ENCODE data around the gene MLEC.
"Not testable (repeated sequence)": the region's sequence is repeated elsewhere in the genome, so short reads cannot be mapped to it uniquely, and the experiment has no call there.

MLEC gene

DNA sequence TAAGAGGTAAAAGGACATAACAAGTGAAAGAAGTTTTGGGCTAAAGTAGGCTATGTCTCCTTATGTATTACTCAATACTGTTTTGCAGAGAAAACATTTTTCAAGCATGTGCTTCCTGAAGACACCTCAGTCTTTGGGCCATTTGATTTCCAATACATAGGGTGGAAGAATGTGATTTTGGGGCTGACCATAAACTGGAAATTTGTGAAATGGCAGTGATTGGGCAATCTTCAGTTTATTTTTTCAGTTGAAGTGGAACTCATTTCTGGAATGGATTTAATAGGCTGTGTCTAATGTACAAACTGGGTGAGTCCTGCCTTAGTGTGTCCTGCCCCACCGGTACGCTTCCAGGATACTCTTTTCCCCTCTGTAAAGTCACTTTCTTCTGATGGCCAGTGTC, 35.8 kb downstream of the MLEC start:
- DNase-seq: no peak

GRCh38 chr12:120724720-120725119, 37.8 kb downstream of the MLEC start:
- no peak for DNase-seq

- DNase-seq: no peak
Observed at GRCh38 chr12:120725151-120725658, 38.3 kb downstream of the MLEC start.

DNA sequence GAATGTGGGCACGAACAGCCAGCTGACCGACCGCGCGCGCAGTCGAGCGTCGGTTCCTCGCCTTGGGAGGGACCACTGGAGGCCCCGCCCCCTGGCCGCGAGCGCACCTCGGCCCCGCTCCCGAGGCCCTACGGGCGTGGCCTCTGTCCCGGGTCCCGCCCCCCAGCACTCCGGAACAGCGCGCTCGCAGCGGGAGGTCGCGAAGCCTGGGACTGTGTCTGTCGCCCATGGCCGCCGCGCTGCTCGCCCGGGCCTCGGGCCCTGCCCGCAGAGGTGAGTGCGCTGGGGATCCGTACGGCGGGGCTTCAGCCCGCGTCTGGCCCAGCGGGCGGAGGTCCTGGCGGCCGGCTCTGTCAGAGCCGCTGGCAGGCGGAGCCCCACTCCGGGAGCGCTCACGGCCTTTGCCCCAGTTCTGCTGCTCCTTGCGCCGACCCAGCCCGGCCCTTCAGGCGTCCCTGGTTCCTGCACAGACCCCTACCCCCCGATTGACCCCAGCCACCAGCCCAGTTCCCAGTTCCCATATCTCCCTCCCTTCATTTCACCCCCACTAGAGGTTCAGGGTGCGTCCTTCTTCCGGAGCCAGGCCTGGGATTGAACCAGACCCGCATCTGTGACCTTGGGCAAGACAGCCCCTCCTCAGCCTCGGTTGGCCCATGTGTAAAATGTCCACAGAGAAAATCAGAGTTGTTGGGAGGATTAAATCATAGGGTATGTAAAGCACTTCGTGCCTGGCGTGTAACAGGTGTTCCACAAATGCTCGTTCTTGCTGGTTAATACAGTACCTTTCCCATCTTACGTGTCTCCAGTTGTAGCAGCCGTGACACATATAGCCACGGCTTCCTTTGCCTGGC, 38.9 kb downstream of the MLEC start, which contains the start of gene ACADS:
Gene ACADS (plus strand): TSS at position 168 of the 851 bp plus-strand sequence. CDS start 60 bp downstream, at position 228.
- DNase-seq: peak; percentile 83

GRCh38 chr12:120726510-120726793, 39.5 kb downstream of the MLEC start:
- DNase-seq: no peak

- no peak for DNase-seq
Observed at GRCh38 chr12:120726961-120727360, 40.0 kb downstream of the MLEC start.

GRCh38 chr12:120732198-120732597, 45.2 kb downstream of the MLEC start:
- not testable (repeated sequence) for DNase-seq

- no peak for DNase-seq
Observed at GRCh38 chr12:120733574-120733973, 46.6 kb downstream of the MLEC start.

GRCh38 chr12:120734210-120734609, 47.3 kb downstream of the MLEC start:
- no peak for DNase-seq

DNA sequence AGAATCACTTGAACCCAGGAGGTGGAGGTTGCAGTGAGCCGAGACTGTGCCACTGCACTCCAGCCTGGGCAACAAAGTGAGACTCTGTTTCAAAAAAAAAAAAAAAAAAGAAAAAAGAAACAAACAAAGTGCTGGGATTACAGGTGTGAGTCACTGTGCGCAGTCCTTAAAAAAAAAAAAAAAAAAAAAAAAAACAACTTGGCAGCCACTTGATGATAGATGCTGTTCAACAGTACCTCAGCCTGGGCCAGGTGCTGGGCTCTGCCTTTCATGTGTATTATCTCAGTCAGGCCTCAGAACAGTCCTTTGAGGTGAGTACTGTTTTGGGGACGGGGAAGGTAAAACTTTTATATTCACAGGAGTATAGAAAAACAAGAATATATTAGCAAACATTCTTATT, 48.2 kb downstream of the MLEC start:
- DNase-seq: no peak

- DNase-seq: no peak
Observed at GRCh38 chr12:120736404-120737331, 49.7 kb downstream of the MLEC start.

GRCh38 chr12:120737557-120738251, 50.8 kb downstream of the MLEC start:
- DNase-seq: no peak

DNA sequence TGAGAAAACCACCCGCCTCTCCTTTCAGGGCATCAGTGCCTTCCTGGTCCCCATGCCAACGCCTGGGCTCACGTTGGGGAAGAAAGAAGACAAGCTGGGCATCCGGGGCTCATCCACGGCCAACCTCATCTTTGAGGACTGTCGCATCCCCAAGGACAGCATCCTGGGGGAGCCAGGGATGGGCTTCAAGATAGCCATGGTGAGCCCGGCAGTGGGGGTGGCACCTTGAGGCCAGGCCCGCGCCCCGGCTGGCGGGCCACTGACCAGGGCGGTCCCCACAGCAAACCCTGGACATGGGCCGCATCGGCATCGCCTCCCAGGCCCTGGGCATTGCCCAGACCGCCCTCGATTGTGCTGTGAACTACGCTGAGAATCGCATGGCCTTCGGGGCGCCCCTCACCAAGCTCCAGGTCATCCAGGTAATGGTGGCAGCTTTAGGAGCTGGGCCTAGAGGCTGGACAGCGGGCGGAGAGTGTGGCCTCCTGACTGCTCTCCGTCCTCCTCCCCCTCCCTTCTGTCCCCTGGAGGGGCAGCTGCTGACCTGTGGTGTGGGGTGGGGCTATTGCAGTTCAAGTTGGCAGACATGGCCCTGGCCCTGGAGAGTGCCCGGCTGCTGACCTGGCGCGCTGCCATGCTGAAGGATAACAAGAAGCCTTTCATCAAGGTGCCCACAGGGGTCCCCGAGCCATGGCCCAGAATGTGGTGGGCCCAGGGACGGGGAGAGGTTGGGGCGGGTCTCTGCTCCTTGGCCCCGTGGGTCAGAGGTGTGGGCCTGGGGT, 51.5 kb downstream of the MLEC start:
- no peak for DNase-seq

- DNase-seq: no peak
Observed at GRCh38 chr12:120739031-120739762, 52.2 kb downstream of the MLEC start.

DNA sequence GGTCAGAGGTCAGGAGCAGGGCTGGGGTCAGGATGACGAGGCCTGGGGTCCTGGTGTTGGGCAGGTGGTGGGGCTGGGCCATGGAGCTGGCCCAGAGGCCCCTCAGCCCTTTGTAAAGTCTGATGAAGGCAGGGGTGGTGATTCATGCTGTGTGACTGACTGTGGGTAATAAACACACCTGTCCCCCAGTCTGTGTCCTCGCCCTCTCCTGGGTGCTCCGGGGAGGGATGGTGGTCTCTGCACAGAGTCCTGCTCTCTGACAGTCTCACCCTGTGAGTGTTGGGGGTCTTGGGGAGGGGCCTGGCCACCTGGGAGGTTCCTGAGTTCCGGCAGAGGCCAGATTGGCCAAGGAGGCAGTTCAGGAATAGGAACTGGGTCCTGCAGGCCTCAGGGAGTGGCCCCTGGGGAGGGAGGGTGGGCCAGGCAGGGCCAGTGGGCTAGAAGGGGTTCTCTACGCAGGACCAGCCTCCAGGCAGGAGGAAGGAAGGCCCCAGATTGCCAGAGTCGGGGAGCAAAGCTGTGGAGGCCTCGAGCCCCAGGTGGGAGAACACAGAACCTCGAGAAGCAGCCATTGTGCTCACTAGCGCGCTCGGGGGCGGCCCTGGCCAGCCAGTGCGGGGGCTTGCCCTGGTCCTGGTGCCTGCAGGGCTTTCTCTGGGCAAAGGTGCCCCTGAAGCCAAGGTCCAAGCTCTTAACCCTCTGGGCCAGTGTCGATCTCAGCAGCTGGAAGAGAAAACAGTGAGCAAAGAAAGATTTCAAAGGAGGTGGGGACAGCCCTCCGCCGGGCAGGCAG, 53.1 kb downstream of the MLEC start:
- no peak for DNase-seq

- DNase-seq: no peak
Observed at GRCh38 chr12:120740871-120741270, 53.9 kb downstream of the MLEC start.

DNA sequence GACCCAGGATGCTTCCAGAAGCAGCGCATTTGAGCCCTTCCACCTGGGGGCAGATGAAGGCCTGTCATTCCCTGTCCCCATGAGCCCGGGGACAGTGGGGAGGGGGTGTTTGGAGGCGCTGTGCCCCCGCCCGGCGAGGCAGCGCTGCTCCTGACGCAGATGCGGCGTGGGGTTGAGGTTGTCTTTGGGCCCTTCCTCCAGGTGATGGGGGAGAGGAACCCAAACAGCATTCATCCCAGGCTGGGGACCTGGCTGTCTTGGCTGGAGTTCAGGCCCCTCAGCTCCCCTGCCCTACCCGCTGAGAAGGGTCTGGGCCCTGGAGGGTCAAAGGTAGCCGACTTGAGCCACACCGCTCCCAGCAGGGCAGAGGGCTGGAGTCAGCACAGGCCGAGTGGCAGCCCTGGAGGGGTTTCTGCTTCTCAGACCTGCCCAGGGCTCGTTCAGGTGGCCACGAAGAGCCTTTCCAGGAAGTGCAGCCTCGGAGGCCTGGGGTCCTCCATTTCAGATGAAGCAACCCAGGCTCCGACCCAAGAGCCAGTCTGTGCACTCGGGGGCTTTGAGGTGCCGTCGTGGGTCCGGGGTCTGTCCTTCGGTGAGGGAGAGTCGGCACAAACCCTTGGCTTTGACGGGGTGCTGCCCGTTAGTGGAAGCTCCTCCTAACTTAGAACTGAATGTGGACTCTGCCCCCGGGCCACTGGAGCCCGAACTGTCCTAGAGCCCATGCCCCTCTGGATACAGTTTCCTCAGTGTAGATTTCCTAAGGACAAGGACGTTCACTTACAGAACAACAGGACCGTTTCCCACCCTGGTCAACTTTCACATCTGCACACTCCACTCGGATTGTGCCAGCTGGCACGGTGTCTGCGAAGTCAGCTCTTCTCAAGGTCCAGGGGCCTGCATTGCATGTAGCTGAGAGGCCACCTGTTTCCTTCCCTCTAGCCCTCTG, 54.8 kb downstream of the MLEC start:
- DNase-seq: no peak

- no peak for DNase-seq
Observed at GRCh38 chr12:120744922-120745493, 58.1 kb downstream of the MLEC start.

- DNase-seq: no peak
Observed at GRCh38 chr12:120748242-120748641, 61.3 kb downstream of the MLEC start.
